ENCODE results near the gene ALOX5AP. TPM values are rescaled to one million over a fixed set of nuclear protein-coding genes. Genes with fewer than 3 reads are reported as not detected.

Gene ALOX5AP
- total and polyA plus RNA-seq, 9 of the 15 experiments (the other 6 are each of a cell fraction or from before 2014, with no cell fraction given): 0.31 TPM; not detected in 8

DNA sequence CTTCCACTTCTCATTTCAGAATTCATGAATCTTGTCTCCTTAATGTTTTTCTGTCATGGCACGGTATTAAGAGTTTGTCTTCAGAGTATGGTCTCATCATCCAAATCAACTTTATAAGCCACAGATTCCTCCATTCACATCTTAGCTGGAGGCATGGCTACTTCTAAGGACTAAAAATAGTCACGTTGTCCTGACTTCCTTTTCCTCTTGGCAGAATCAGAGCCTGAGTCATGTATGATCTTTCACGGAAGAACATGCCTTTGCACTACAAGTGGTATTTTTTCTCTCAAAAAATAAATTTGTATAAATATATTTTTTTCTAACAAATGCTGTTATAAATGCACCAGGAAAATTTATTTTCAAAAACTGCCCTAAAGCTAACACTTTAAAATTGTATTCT is 71.4 kb downstream of the ALOX5AP start:
- no peaks in the 10 kb centered on the region for H3K9me3 ChIP-seq (replicated peaks; ENCODE audit: control insufficient read depth, insufficient read depth, low read depth, low read length)
- in situ Hi-C loops (cut with MboI) (loop anchor here (10.0 kb wide), 1 partner anchor 662 kb away; no protein-coding TSS in a partner anchor), intact Hi-C loops (cut with micrococcal nuclease) (no loop called here)
- BruUV-seq (replicated peaks): no TSS peak
- H3K36me3 ChIP-seq (ENCODE audit: control insufficient read depth, insufficient read depth, low read length): no peaks in the 10 kb centered on the region
- no peak overlapping the region for H3K27ac ChIP-seq (ENCODE audit: extremely low read depth, low read depth, low read length)
- ATAC-seq (no peak), FAIRE-seq (no peak), DNase-seq (ENCODE audit: extremely low read depth in 1 of 4, low spot score in 3 of 4) (no peak)
- no peaks in the 10 kb centered on the region for H3K9me1 ChIP-seq (ENCODE audit: control insufficient read depth, insufficient read depth, low read length)
- no peaks in the 10 kb centered on the region for H3K79me2 ChIP-seq (ENCODE audit: control insufficient read depth, insufficient read depth, low read length)
- CTCF ChIA-PET (ENCODE audit: low intra/inter-chr PET ratio): no interaction called here
- H3K4me3 ChIP-seq: no peak overlapping the region
- H4K20me1 ChIP-seq (replicated peaks; ENCODE audit: control insufficient read depth, insufficient read depth, low read length): no peaks in the 10 kb centered on the region
- WGBS (ENCODE audit: insufficient coverage, low coverage, missing lambda C conversion rate): 0% methylated on average over 2 of the region's 3 CpGs
- H3K27me3 ChIP-seq (ENCODE audit: control insufficient read depth in 2 of 2, insufficient read depth in 2 of 2, low read length in 2 of 2): peaks cover 5 to 46% of the 10 kb centered on the region in 2 experiments; a peak in 4 of 5 replicates
- no peak overlapping the region for H3K4me2 ChIP-seq (ENCODE audit: insufficient read depth, low read length)
- POLR2A ChIA-PET: no interaction called here
- no peak overlapping the region for H3K9ac ChIP-seq (ENCODE audit: insufficient read depth in 1 of 2, low read depth in 2 of 2, low read length in 2 of 2)
- H3K4me1 ChIP-seq (replicated peaks in 1 of 2; ENCODE audit: control insufficient read depth in 2 of 2, insufficient read depth in 2 of 2, low read length in 2 of 2): peaks cover 0 to 6% of the 10 kb centered on the region in 2 experiments; a peak in 2 of 5 replicates
- no peak for TF ChIP-seq ZNF764 (CRISPR knock-in tag; IDR thresholded peaks at IDR 0.05; ENCODE audit: low read depth)
- TF ChIP-seq, protein P1, sequence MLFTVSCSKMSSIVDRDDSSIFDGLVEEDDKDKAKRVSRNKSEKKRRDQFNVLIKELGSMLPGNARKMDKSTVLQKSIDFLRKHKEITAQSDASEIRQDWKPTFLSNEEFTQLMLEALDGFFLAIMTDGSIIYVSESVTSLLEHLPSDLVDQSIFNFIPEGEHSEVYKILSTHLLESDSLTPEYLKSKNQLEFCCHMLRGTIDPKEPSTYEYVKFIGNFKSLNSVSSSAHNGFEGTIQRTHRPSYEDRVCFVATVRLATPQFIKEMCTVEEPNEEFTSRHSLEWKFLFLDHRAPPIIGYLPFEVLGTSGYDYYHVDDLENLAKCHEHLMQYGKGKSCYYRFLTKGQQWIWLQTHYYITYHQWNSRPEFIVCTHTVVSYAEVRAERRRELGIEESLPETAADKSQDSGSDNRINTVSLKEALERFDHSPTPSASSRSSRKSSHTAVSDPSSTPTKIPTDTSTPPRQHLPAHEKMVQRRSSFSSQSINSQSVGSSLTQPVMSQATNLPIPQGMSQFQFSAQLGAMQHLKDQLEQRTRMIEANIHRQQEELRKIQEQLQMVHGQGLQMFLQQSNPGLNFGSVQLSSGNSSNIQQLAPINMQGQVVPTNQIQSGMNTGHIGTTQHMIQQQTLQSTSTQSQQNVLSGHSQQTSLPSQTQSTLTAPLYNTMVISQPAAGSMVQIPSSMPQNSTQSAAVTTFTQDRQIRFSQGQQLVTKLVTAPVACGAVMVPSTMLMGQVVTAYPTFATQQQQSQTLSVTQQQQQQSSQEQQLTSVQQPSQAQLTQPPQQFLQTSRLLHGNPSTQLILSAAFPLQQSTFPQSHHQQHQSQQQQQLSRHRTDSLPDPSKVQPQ (CRISPR knock-in tag; IDR thresholded peaks at IDR 0.05; ENCODE audit: borderline replicate concordance): no peak
- TF ChIP-seq ILK (tag; IDR thresholded peaks at IDR 0.05; ENCODE audit: borderline replicate concordance, low read depth): no peak
- TF ChIP-seq, protein P2, sequence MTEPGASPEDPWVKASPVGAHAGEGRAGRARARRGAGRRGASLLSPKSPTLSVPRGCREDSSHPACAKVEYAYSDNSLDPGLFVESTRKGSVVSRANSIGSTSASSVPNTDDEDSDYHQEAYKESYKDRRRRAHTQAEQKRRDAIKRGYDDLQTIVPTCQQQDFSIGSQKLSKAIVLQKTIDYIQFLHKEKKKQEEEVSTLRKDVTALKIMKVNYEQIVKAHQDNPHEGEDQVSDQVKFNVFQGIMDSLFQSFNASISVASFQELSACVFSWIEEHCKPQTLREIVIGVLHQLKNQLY (CRISPR knock-in tag; conservative IDR thresholded peaks at IDR 0.05): no peak
- no peak for TF ChIP-seq GTF2E2 (tag; IDR thresholded peaks at IDR 0.05)
- H2AFZ ChIP-seq (ENCODE audit: low read depth, low read length): no peak overlapping the region

Measured in K562 (cell line).